Ascending aorta (tissue), 2 donors: ENCODE measurements around the gene ISG20L2. TPM values are rescaled to one million over a fixed set of nuclear protein-coding genes. Genes with fewer than 3 reads are reported as not detected.
A peak's percentile ranks its signal among the peaks of the same experiment; 100 is the strongest.

Source experiments
- DNase-seq, 2 donors: peaks; one replicate each; pipeline ENCODE4 v3.0.0-alpha.2; 2019; ENCODE audit warnings: low spot score in 2 of 2
- H3K27ac ChIP-seq, 2 donors: fragments of 200-600 bp; sonication (generic); one replicate each; pipeline ENCODE4 v1.5.1; 2016 to 2017; ENCODE audit warnings: mild to moderate bottlenecking in 1 of 2
- H3K27me3 ChIP-seq: fragments of 200-600 bp; sonication (generic); one replicate; pipeline ENCODE4 v1.5.1; 2017
- H3K36me3 ChIP-seq, 2 donors: fragments of 200-600 bp; sonication (generic); one replicate each; pipeline ENCODE4 v1.5.1; 2016
- H3K4me1 ChIP-seq, 2 donors: fragments of 200-600 bp; sonication (generic); one replicate each; pipeline ENCODE4 v1.5.1; 2016 to 2017; ENCODE audit warnings: mild to moderate bottlenecking in 1 of 2
- H3K4me3 ChIP-seq, 2 donors: fragments of 200-600 bp; sonication (generic); one replicate each; pipeline ENCODE4 v1.5.1; 2016 to 2017; ENCODE audit warnings: mild to moderate bottlenecking in 1 of 2
- H3K9me3 ChIP-seq, 2 donors: fragments of 200-600 bp; sonication (generic); one replicate each; pipeline ENCODE4 v1.5.1; 2016
- intact Hi-C: fragments of 100-400 bp; cut with DNase I; formaldehyde crosslinking; loops from one replicate; pipeline ENCODE4 v1.15.1; 2023
- total RNA-seq: library from RNA; depleted of rRNA; stranded (reverse); fragments of >200 nt; gene quantifications from one replicate; pipeline ENCODE4 v1.1.0, GENCODE V29; 2016
- TF ChIP-seq, protein P1 (sequence below), 3 experiments: fragments of 200-600 bp in 2 of 3; fragments of 450-650 bp in 1 of 3; sonication (generic) in 2 of 3; IDR thresholded peaks; one replicate each; pipeline ENCODE4 v1.5.1; 2016 to 2019; ENCODE audit warnings: antibody characterized with exemption in 3 of 3, mild to moderate bottlenecking in 1 of 3, moderate library complexity in 1 of 3

Gene ISG20L2
- total RNA-seq, 1 donor from 2014 or later: 7.8 TPM

DNA sequence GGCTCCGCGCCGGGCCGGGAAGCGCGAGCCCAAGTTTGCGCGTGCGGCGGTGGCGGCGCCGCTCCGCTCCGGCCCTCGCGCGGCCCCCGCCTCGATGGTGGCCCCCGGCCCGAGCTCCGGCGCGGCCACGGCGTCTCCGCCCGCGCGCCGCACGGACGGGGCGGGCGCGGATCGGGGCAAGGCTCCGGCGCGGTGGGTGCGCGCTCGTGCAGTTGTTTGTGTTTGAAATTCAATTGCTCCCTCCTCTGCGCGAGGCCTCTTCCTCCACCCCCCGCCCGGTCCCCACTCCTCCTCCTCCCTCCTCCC lies 22.8 kb upstream of the ISG20L2 start, which contains the start of gene HDGF:
HDGF (minus strand) TSS at position 225 of the 306 bp plus-strand sequence. CDS start 246 bp downstream, outside the sequence.
- peak within 1 kb of the TSS; percentile 73 to 91 for H3K4me3 ChIP-seq
- peak within 1 kb of the TSS; percentile 89 to 99 for H3K27ac ChIP-seq
- intact Hi-C loops: loop anchor here (1.0 kb wide), 3 partner anchors 10 to 23 kb away; partner anchors contain the start of genes ISG20L2, METTL25B, MRPL24 and PRCC
- TF ChIP-seq, protein P1, sequence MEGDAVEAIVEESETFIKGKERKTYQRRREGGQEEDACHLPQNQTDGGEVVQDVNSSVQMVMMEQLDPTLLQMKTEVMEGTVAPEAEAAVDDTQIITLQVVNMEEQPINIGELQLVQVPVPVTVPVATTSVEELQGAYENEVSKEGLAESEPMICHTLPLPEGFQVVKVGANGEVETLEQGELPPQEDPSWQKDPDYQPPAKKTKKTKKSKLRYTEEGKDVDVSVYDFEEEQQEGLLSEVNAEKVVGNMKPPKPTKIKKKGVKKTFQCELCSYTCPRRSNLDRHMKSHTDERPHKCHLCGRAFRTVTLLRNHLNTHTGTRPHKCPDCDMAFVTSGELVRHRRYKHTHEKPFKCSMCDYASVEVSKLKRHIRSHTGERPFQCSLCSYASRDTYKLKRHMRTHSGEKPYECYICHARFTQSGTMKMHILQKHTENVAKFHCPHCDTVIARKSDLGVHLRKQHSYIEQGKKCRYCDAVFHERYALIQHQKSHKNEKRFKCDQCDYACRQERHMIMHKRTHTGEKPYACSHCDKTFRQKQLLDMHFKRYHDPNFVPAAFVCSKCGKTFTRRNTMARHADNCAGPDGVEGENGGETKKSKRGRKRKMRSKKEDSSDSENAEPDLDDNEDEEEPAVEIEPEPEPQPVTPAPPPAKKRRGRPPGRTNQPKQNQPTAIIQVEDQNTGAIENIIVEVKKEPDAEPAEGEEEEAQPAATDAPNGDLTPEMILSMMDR (IDR thresholded peaks at IDR 0.05): peak in 1 of 3 experiments; percentile 1
- H3K27me3 ChIP-seq: no peaks in the 10 kb centered on the region
- peaks cover 11 to 30% of the 10 kb centered on the region in 2 donors for H3K4me1 ChIP-seq
- no peak for DNase-seq
- H3K9me3 ChIP-seq: no peaks in the 10 kb centered on the region
- no peaks in the 10 kb centered on the region for H3K36me3 ChIP-seq

DNA sequence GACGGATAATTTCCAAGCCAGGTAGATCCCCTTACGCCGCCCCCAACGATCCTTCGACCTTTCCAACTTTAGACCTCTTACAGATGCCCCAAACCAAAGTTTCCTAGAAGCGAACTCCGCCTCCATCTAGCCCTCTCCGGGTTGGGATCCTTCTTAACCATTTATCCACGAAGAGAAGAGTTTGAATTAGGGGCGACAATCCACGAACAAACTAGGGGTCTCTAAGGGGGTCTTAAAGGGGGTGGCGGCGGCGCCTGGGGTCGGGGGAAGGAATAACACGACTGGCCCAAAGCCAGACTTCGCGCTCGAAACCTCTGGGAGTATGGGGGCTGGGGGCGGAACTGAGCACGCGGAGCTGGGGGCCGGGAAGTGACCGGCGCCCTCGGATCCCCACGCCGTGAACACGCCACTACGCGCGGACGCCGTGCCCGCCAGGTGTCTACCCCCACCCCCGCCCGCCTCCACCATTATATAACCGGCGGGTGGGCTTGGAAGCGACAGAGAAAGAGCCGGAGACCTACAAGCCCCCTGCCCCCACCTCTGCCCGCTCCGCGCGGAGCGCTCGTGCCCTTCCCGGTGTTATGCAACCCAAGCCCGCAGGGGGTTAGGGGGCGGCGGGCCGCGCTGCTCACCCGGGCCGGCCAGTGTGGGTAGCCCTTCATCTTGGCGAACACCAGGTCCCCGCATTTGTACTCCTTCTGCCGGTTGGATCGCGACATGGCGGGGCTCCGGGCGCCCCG lies 22.3 kb upstream of the ISG20L2 start:
- peak in 1 of 2 donors; percentile 77 for DNase-seq
- Histone ChIP-seq H3K27ac (peak overlapping the region; percentile 89 to 99), H3K4me3 (peak overlapping the region; percentile 73 to 91), H3K4me1 (peaks cover 16 to 35% of the 10 kb centered on the region in 2 donors), H3K9me3 (no peaks in the 10 kb centered on the region), H3K36me3 (no peaks in the 10 kb centered on the region), H3K27me3 (no peaks in the 10 kb centered on the region)
- intact Hi-C loops: loop anchor here (1.0 kb wide), 3 partner anchors 10 to 23 kb away; partner anchors contain the start of genes ISG20L2, METTL25B, MRPL24 and PRCC
- TF ChIP-seq, protein P1 (IDR thresholded peaks at IDR 0.05): peak in 1 of 3 experiments; percentile 42

DNA sequence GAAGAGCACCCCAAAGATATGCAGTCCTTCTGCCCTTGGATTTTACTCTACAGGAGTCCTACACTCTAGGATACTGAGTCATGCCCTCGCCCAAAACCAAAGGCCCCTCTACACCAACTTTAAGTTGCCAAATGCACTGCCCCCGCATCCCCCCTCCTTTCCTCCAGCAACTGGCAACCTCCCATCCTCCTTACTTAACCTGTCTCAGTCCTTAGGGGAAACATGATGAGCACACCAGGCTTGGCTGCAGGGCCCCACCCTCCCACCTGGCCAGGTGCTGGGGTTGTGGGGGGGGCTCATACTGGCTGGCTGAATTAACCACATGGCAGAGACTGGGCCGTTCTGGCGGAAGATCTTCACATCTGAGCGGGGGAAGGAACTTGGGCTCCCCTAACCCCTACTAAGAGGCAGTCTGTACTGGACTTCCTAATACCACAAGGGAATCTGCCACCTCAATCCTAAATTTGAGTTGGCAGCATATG lies 21.7 kb upstream of the ISG20L2 start:
- intact Hi-C loops: no loop called here
- TF ChIP-seq, protein P1 (IDR thresholded peaks at IDR 0.05): no peak
- H3K4me1 ChIP-seq: peaks cover 16 to 40% of the 10 kb centered on the region in 2 donors
- H3K27ac ChIP-seq: peak overlapping the region; percentile 89 to 99
- peaks cover 0 to under 1% of the 10 kb centered on the region in 2 donors for H3K36me3 ChIP-seq
- DNase-seq: no peak
- H3K27me3 ChIP-seq: no peaks in the 10 kb centered on the region
- peak overlapping the region; percentile 73 to 91 for H3K4me3 ChIP-seq
- no peaks in the 10 kb centered on the region for H3K9me3 ChIP-seq

DNA sequence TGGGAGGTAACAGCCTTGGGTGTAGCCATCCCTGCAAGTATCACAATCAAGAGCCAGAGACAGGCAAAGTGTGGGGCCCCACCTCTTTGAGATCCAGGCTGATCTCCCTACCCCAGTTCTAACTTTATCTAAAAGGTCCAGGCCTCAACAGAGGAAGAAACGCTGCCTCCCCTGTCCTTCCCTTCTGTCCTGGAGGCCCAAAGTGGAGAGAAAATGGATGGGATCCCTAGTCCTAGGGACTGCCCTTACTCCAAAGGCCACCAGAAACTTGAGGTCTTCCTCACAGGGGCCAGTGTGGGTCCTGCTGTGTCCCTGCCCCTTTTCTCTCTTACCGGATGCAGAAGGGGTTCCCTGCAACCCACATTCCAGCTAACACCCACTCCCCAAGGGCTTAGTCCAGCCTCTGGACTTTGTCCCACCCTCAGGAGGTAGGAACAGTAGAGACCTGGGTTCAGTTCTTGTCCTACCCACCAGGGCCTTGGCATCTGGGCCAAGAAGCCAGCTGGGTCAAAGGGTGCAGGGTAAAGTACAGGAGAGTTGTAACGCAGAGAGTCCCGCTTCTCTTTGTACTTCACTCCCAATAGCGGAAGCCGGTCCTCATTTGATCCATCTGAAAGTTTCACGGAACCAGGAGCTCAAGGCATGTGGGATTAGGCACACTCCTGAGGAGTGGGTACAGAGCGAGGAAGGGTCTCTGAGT lies 21.0 kb upstream of the ISG20L2 start:
- H3K4me1 ChIP-seq: peaks cover 16 to 46% of the 10 kb centered on the region in 2 donors
- peaks cover 0 to 7% of the 10 kb centered on the region in 2 donors for H3K36me3 ChIP-seq
- peak overlapping the region; percentile 89 to 99 for H3K27ac ChIP-seq
- TF ChIP-seq, protein P1 (IDR thresholded peaks at IDR 0.05): no peak
- no peaks in the 10 kb centered on the region for H3K9me3 ChIP-seq
- DNase-seq: no peak
- intact Hi-C loops: loop anchor here (2.0 to 10.0 kb wide), 2 partner anchors 249 to 625 kb away; partner anchors contain the start of gene MEF2D
- no peaks in the 10 kb centered on the region for H3K27me3 ChIP-seq
- peak overlapping the region; percentile 73 to 91 for H3K4me3 ChIP-seq

DNA sequence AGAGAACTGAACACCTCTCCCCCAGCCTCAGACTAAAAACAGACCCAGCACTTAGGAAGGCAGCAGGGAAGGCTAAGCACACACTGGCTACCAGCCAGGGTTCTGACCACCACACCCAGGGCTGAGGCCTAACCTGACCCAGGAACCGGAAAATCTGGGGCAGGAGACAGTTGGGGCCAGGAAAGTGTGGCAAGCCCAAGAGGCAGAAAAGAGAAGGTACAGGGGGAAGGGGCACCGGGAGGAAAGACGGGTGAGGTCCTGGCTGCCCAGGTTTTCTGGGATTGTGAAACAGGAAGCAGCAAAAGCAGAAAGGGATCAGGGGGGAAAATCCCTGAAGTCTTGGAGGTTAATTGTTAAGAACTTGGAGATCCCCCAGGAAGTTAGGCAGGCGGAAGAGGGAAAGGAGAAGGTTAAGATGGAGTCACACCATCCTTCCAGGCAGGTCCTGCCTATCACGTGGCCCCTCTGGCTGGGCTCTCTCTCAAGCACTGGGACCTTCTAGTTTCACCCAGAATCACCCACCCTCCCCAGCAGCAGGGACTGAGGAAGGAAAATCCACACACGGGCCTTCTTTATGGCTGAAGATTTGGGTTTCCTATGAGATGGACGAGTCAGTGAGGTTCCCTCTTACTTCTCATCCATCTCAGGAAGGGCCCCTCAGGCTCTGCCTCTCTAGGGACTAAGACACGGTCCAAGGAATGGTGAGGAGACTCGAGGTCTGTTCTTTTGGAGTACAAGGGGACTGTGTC lies 20.3 kb upstream of the ISG20L2 start:
- TF ChIP-seq, protein P1 (IDR thresholded peaks at IDR 0.05): no peak
- Histone ChIP-seq H3K27ac (peak overlapping the region; percentile 89 to 99), H3K4me1 (peaks cover 16 to 46% of the 10 kb centered on the region in 2 donors), H3K27me3 (no peaks in the 10 kb centered on the region), H3K9me3 (no peaks in the 10 kb centered on the region), H3K4me3 (peak overlapping the region; percentile 73 to 91), H3K36me3 (peaks cover 3 to 14% of the 10 kb centered on the region in 2 donors)
- intact Hi-C loops: loop anchor here (2.0 to 10.0 kb wide), 2 partner anchors 248 to 624 kb away; partner anchors contain the start of gene MEF2D
- peak in 1 of 2 donors; percentile 78 for DNase-seq
